Thyroid gland (tissue), 4 donors: ENCODE data around the gene C1QL1. TPM values are rescaled to one million over a fixed set of nuclear protein-coding genes. Genes with fewer than 3 reads are reported as not detected.

Source experiments
- DNase-seq, 2 donors: peaks; one replicate each; pipeline ENCODE4 v3.0.0-alpha.2; 2019
- H3K27ac ChIP-seq, 3 donors: fragments of 200-600 bp; sonication (generic); 1 replicate in 2 of 3; 2 replicates in 1 of 3; pipeline ENCODE4 v1.5.1; 2016 to 2019; ENCODE audit warnings: mild to moderate bottlenecking in 1 of 3, moderate library complexity in 1 of 3
- H3K27me3 ChIP-seq: fragments of 200-600 bp; sonication (generic); one replicate; pipeline ENCODE4 v1.5.1; 2019
- H3K36me3 ChIP-seq, 2 donors: fragments of 200-600 bp; sonication (generic); one replicate each; pipeline ENCODE4 v1.5.1; 2016 to 2019
- H3K4me1 ChIP-seq, 2 donors: fragments of 200-600 bp; sonication (generic); one replicate each; pipeline ENCODE4 v1.5.1; 2017 to 2019
- H3K4me3 ChIP-seq, 3 donors: fragments of 200-600 bp; sonication (generic); replicated peaks in 1 of 3; 1 replicate in 2 of 3; 2 replicates in 1 of 3; pipeline ENCODE4 v1.5.1; 2016; ENCODE audit warnings: mild to moderate bottlenecking in 1 of 3
- H3K9me3 ChIP-seq: fragments of 200-600 bp; sonication (generic); one replicate; pipeline ENCODE4 v1.5.1; 2017
- CTCF ChIP-seq, 6 experiments: fragments of 200-600 bp in 3 of 6; fragments of 450-650 bp in 3 of 6; sonication (generic) in 3 of 6; IDR thresholded peaks; one replicate each; pipeline ENCODE4 v1.5.1; 2016 to 2019; ENCODE audit warnings: antibody characterized with exemption in 6 of 6, mild to moderate bottlenecking in 2 of 6, inconsistent platforms in 1 of 6, moderate library complexity in 1 of 6
- POLR2A ChIP-seq, 2 donors: fragments of 450-650 bp; IDR thresholded peaks; one replicate each; pipeline ENCODE4 v1.6.1; 2017; ENCODE audit warnings: antibody characterized with exemption in 2 of 2, mild to moderate bottlenecking in 2 of 2, moderate library complexity in 1 of 2
- WGBS, 2 donors: methylation state at CpG; one replicate each; pipeline ENCODE4 v1.1.5; 2017; 5-methylcytosine and 5-hydroxymethylcytosine counted together
- intact Hi-C: fragments of 100-400 bp; cut with DNase I; formaldehyde crosslinking; loops from one replicate; pipeline ENCODE4 v1.15.1; 2023
- total RNA-seq, 4 donors: library from RNA; depleted of rRNA; stranded (reverse); fragments of >200 nt; gene quantifications; one replicate each; pipeline ENCODE4 v1.2.3, GENCODE V29; 2016

C1QL1 gene
- total RNA-seq, 4 donors from 2014 or later = 0.59 to 0.75 TPM; not detected in 2

- intact Hi-C loops = no loop called here
- TF ChIP-seq POLR2A (IDR thresholded peaks at IDR 0.05) (no peak), CTCF (IDR thresholded peaks at IDR 0.05) (no peak)
- Histone ChIP-seq H3K27ac (no peak overlapping the region), H3K4me1 (no peaks in the 10 kb centered on the region), H3K9me3 (no peaks in the 10 kb centered on the region), H3K4me3 (no peak overlapping the region), H3K27me3 (no peaks in the 10 kb centered on the region), H3K36me3 (no peaks in the 10 kb centered on the region)
- DNase-seq = no peak
- WGBS, 2 donors = 91 to 100% methylated on average over 1 of the region's 1 CpG
These were observed 43.7 kb upstream of the C1QL1 start for GRCh38 chr17:45011767-45012166.

GRCh38 chr17:45009676-45010467 is 41.8 kb upstream of the C1QL1 start:
- intact Hi-C loops = no loop called here
- Histone ChIP-seq H3K27ac (no peak overlapping the region), H3K9me3 (no peaks in the 10 kb centered on the region), H3K4me3 (no peak overlapping the region), H3K4me1 (no peaks in the 10 kb centered on the region), H3K27me3 (no peaks in the 10 kb centered on the region), H3K36me3 (no peaks in the 10 kb centered on the region)
- no peak for DNase-seq
- no peak for TF ChIP-seq POLR2A (IDR thresholded peaks at IDR 0.05)
- TF ChIP-seq CTCF (IDR thresholded peaks at IDR 0.05) = no peak
- WGBS, 2 donors = 74 to 75% methylated on average over 13 of the region's 13 CpGs

- Histone ChIP-seq H3K27me3 (no peaks in the 10 kb centered on the region), H3K4me1 (no peaks in the 10 kb centered on the region), H3K4me3 (no peak overlapping the region), H3K9me3 (no peaks in the 10 kb centered on the region), H3K27ac (no peak overlapping the region), H3K36me3 (no peaks in the 10 kb centered on the region)
- DNase-seq = no peak
- no peak for TF ChIP-seq CTCF (IDR thresholded peaks at IDR 0.05)
- no peak for TF ChIP-seq POLR2A (IDR thresholded peaks at IDR 0.05)
- intact Hi-C loops = no loop called here
- 30 to 49% methylated on average over 10 of the region's 10 CpGs for WGBS, 2 donors
These were observed 40.1 kb upstream of the C1QL1 start for GRCh38 chr17:45008216-45008615.

- H3K36me3 ChIP-seq = no peaks in the 10 kb centered on the region
- no peaks in the 10 kb centered on the region for H3K9me3 ChIP-seq
- WGBS, 2 donors = 20 to 37% methylated on average over 10 of the region's 10 CpGs
- intact Hi-C loops = no loop called here
- TF ChIP-seq CTCF (IDR thresholded peaks at IDR 0.05) (no peak), POLR2A (IDR thresholded peaks at IDR 0.05) (no peak)
- H3K4me1 ChIP-seq = no peaks in the 10 kb centered on the region
- no peak overlapping the region for H3K4me3 ChIP-seq
- no peak for DNase-seq
- no peaks in the 10 kb centered on the region for H3K27me3 ChIP-seq
- H3K27ac ChIP-seq = no peak overlapping the region
These were observed 38.9 kb upstream of the C1QL1 start for GRCh38 chr17:45006927-45007461.

GRCh38 chr17:45005700-45006099 is 37.6 kb upstream of the C1QL1 start:
- TF ChIP-seq POLR2A (IDR thresholded peaks at IDR 0.05) = no peak
- no peak for TF ChIP-seq CTCF (IDR thresholded peaks at IDR 0.05)
- Histone ChIP-seq H3K27me3 (no peaks in the 10 kb centered on the region), H3K4me3 (no peak overlapping the region), H3K27ac (no peak overlapping the region), H3K4me1 (no peaks in the 10 kb centered on the region), H3K36me3 (no peaks in the 10 kb centered on the region), H3K9me3 (no peaks in the 10 kb centered on the region)
- DNase-seq = no peak
- intact Hi-C loops = no loop called here
- WGBS, 2 donors = 54 to 60% methylated on average over 2 of the region's 2 CpGs
